A549 (cell line): ENCODE results near the gene THRAP3. TPM values are rescaled to one million over a fixed set of nuclear protein-coding genes. Genes with fewer than 3 reads are reported as not detected.

Experiments used
- ATAC-seq, 2 experiments: fragments of 200-7000 bp in 1 of 2; fragments of >200 bp in 1 of 2; cut with Nextera tagmentation in 1 of 2; cut with Tn5 transposase in 1 of 2; 3 replicates each; pipeline versions ENCODE4 v1.8.0 to v1.9.1; 2018 to 2020; ENCODE audit warnings: mild to moderate bottlenecking in 1 of 2, moderate library complexity in 1 of 2
- CTCF ChIA-PET: fragments of 300-600 bp; sonication (Branson Sonifier 250); formaldehyde crosslinking; extraction: SDS; loops from one replicate; lab custom pipeline; 2021; ENCODE audit warnings: antibody characterized with exemption, inconsistent platforms; lab: Yijun Ruan, JAX
- POLR2A ChIA-PET: fragments of 350-600 bp; formaldehyde crosslinking; extraction: SDS; loops from one replicate; lab custom pipeline; 2021; ENCODE audit warnings: antibody characterized with exemption, inconsistent platforms; lab: Yijun Ruan, JAX
- DNase-seq, 2 experiments: peaks; one replicate each; pipeline versions ENCODE4 v3.0.0 to v3.0.0-alpha.2; 2011 to 2016; ENCODE audit warnings: low read depth in 1 of 2, low spot score in 1 of 2
- FAIRE-seq: peaks from 2 replicates; lab custom pipeline; 2011; peaks lifted over from hg19 to GRCh38; lab: Jason Lieb, UNC
- H3K27ac ChIP-seq, 2 experiments: fragments of >200 bp; sonication (Bioruptor Twin); formaldehyde crosslinking; 3 replicates each; pipeline ENCODE4 v1.5.1; 2016 to 2017
- H3K4me1 ChIP-seq: fragments of >200 bp; sonication (Bioruptor Twin); formaldehyde crosslinking; 3 replicates; pipeline ENCODE4 v1.6.1; 2016
- H3K4me2 ChIP-seq: fragments of >200 bp; sonication (Bioruptor Twin); formaldehyde crosslinking; 3 replicates; pipeline ENCODE4 v1.6.1; 2016
- H3K4me3 ChIP-seq: fragments of >200 bp; sonication (Bioruptor Twin); formaldehyde crosslinking; 3 replicates; pipeline ENCODE4 v1.5.1; 2016
- H3K9me3 ChIP-seq: fragments of >200 bp; sonication (Bioruptor Twin); formaldehyde crosslinking; 3 replicates; pipeline ENCODE4 v1.6.1; 2016
- CBX2 ChIP-seq: fragments of 200-600 bp; sonication (generic); IDR thresholded peaks from 2 replicates; pipeline ENCODE4 v1.6.1; 2016; ENCODE audit warnings: low read depth, mild to moderate bottlenecking, borderline replicate concordance
- EP300 ChIP-seq, 2 experiments: fragments of >200 bp; sonication (Bioruptor Twin); formaldehyde crosslinking; IDR thresholded peaks; 2 replicates in 1 of 2; 3 replicates in 1 of 2; pipeline ENCODE4 v1.6.1; 2016 to 2017
- FOSB ChIP-seq: fragments of 250-450 bp; sonication (Bioruptor Pico); IDR thresholded peaks from 2 replicates; pipeline ENCODE4 v1.5.0; 2020; ENCODE audit warnings: mild to moderate bottlenecking, moderate library complexity
- JUN ChIP-seq, 2 experiments: fragments of >200 bp; sonication (Bioruptor Twin); formaldehyde crosslinking; IDR thresholded peaks; 2 replicates in 1 of 2; 3 replicates in 1 of 2; pipeline ENCODE4 v1.6.1; 2016 to 2017
- MAZ ChIP-seq: fragments of 150-350 bp; IDR thresholded peaks from 2 replicates; pipeline ENCODE4 v1.6.1; 2014; ENCODE audit warnings: antibody characterized with exemption, low read depth, low read length, borderline replicate concordance
- NFE2L2 ChIP-seq: fragments of 150-350 bp; conservative IDR thresholded peaks from 2 replicates; pipeline ENCODE4 v1.6.1; 2014; ENCODE audit warnings: low read length
- POLR2AphosphoS2 ChIP-seq: conservative IDR thresholded peaks from 2 replicates; pipeline ENCODE4 v1.6.1; 2012; ENCODE audit warnings: low read length, improper control_type of control experiment, inconsistent platforms
- RARB ChIP-seq: fragments of 250-450 bp; sonication (Bioruptor Pico); IDR thresholded peaks from 2 replicates; pipeline ENCODE4 v1.8.0; 2021; ENCODE audit warnings: mild to moderate bottlenecking, moderate library complexity
- SMC3 ChIP-seq: fragments of >200 bp; sonication (Bioruptor Twin); formaldehyde crosslinking; IDR thresholded peaks from 3 replicates; pipeline ENCODE4 v1.6.1; 2018; ENCODE audit warnings: inconsistent platforms
- WGBS: methylation state at CpG from one replicate; pipeline ENCODE4 v1.1.6; 2017; ENCODE audit errors: missing lambda C conversion rate; 5-methylcytosine and 5-hydroxymethylcytosine counted together
- polyA plus RNA-seq, 4 experiments: library from polyadenylated mRNA; depleted of rRNA in 3 of 4; stranded (reverse); fragments of >200 nt; fragmentation: RNase III in 1 of 4; extraction: RNeasy Plus Mini Kit Qiagen cat#74134 plus additional on column Dnase treatment in 1 of 4; gene quantifications; 2 replicates in 3 of 4; 3 replicates in 1 of 4; pipeline ENCODE4 v1.2.3, GENCODE V29; 2011 to 2017
- TF ChIP-seq, protein P1 (sequence below): fragments of >200 bp; sonication (Bioruptor Twin); formaldehyde crosslinking; IDR thresholded peaks from 3 replicates; pipeline ENCODE4 v1.6.1; 2016
- TF ChIP-seq, protein P2 (sequence below): IDR thresholded peaks from 2 replicates; pipeline ENCODE4 v1.6.1; 2012
- TF ChIP-seq, protein P3 (sequence below): fragments of 250-450 bp; sonication (Bioruptor Pico); IDR thresholded peaks from 2 replicates; pipeline ENCODE4 v1.5.0; 2021; ENCODE audit warnings: mild to moderate bottlenecking, moderate library complexity, borderline replicate concordance
- TF ChIP-seq, protein P4 (sequence below): fragments of >200 bp; sonication (Bioruptor Twin); formaldehyde crosslinking; IDR thresholded peaks from 3 replicates; pipeline ENCODE4 v1.5.1; 2016

Gene THRAP3
- polyA plus RNA-seq, 2 of the 4 experiments (the other 2 are of a cell fraction): 60.0 to 60.7 TPM

DNA sequence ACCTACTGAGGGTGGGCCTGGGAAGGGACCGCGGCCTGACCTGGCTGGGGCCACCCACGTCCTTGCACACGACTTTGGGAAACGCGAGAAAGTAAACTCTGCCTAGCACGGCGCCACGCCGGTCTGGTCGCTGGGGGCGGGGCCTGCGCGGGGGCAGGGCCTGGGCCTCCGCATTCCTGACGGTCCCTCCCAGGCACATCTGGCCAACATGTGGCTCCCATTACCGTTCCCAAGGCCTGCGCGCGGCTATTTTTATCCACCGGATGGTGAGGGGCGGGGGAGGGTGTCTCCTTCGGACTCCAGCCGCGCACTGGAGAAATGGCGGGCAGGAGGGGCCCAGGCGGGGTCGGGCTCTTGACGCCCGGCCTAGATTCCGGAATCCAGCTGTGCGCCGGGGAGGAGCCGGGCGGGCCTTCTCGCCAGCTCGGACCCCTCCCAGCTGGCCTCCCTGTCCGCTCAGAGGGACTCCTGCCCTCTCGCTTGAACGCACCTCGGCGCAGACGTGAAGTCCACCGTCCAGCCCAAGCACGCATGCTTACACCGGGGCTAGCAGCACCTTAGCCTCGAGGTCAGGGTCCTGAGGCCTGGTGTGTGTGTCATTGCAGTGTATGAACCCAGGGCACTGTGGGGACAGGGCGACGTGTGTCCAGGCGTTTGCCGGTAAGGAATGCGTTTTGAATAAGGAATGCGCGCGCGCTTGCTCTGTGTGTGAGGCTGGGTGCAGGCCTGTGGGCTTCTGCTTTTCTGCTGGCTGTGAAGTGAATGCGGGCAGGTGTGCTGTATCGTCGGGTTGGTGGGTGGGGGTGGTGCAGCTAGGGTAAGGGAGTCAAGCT, 97.1 kb downstream of the THRAP3 start:
- peak in 1 of 2 experiments; percentile 25 for DNase-seq
- WGBS: 94% methylated on average over 30 of the region's 59 CpGs
- Histone ChIP-seq H3K4me1 (peaks cover 11% of the 10 kb centered on the region; the same call in 2 of the 3 replicates), H3K4me3 (no peak overlapping the region), H3K4me2 (no peak overlapping the region), H3K9me3 (no peaks in the 10 kb centered on the region), H3K27ac (no peak overlapping the region)
- ATAC-seq: no peak
- POLR2A ChIA-PET: no interaction called here
- no peak for TF ChIP-seq RARB (CRISPR knock-in tag)
- no peak for TF ChIP-seq CBX2
- no peak for TF ChIP-seq NFE2L2
- TF ChIP-seq, protein P1, sequence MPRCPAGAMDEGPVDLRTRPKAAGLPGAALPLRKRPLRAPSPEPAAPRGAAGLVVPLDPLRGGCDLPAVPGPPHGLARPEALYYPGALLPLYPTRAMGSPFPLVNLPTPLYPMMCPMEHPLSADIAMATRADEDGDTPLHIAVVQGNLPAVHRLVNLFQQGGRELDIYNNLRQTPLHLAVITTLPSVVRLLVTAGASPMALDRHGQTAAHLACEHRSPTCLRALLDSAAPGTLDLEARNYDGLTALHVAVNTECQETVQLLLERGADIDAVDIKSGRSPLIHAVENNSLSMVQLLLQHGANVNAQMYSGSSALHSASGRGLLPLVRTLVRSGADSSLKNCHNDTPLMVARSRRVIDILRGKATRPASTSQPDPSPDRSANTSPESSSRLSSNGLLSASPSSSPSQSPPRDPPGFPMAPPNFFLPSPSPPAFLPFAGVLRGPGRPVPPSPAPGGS: no peak
- no peak for TF ChIP-seq EP300 (IDR thresholded peaks at IDR 0.05)
- TF ChIP-seq FOSB (CRISPR knock-in tag): no peak
- TF ChIP-seq, all 56 proteins: peak for 0
- no peak for FAIRE-seq
- CTCF ChIA-PET: interaction anchor here (0.6 to 1.4 kb wide), 2 partner anchors 47 to 1639 kb away, joined by 3 to 4 read pairs; no protein-coding TSS in a partner anchor

DNA sequence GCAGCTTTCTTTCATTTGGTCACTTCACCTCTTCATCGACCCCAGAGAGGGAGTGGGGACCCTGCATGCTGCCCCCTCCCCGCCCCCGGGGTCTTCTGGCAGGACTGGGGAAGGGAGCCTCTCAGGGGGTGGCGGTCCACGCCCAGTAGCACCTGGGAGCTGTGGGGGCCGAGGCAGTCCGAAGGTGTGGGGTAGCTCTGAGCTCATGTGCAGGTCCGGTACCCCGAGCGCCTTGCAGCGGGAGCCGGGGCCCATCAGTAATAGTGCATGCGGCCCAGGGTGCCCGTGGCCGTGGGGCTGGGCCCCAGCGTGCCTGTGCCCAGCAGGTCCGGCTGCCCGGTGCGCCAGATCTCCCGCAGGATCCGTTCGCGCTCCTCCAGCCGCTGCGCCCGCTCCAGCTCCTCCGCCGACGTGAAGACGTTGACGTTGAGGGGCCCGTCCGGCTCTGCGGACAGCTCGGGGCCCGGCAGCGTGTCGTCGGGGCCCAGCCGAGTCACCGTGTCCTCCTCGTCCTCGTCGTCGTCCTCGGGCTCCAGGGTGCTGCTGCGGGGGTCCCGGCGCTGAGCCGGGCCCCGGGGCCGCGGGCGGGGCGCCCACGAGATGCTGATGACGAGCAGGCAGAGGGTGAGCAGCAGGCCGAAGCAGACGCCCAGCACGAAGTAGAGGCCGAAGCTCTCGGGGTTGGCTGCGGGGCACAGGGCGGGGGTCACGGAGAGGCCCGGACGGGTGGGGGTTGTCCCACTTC, 98.0 kb downstream of the THRAP3 start:
- ChIA-PET POLR2A (no interaction called here), CTCF (interaction anchor here (1.3 to 5.0 kb wide), 2 partner anchors 21 to 173 kb away, joined by 3 to 33 read pairs; partner anchors contain the start of gene TRAPPC3)
- H3K27ac ChIP-seq: peak overlapping the region in 1 of 2 experiments; percentile 96; a peak in 2 of 6 replicates
- ATAC-seq (no peak), DNase-seq (no peak), FAIRE-seq (no peak)
- H3K4me2 ChIP-seq: peak overlapping the region; percentile 88; the same call in 2 of the 3 replicates
- 96% methylated on average over 50 of the region's 67 CpGs for WGBS
- H3K4me3 ChIP-seq: no peak overlapping the region; the same call in 2 of the 3 replicates
- H3K4me1 ChIP-seq: peaks cover 11% of the 10 kb centered on the region; the same call in 2 of the 3 replicates
- H3K9me3 ChIP-seq: no peaks in the 10 kb centered on the region
- TF ChIP-seq, protein P2, sequence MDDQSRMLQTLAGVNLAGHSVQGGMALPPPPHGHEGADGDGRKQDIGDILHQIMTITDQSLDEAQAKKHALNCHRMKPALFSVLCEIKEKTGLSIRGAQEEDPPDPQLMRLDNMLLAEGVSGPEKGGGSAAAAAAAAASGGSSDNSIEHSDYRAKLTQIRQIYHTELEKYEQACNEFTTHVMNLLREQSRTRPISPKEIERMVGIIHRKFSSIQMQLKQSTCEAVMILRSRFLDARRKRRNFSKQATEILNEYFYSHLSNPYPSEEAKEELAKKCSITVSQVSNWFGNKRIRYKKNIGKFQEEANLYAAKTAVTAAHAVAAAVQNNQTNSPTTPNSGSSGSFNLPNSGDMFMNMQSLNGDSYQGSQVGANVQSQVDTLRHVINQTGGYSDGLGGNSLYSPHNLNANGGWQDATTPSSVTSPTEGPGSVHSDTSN: no peak
- TF ChIP-seq, protein P3, sequence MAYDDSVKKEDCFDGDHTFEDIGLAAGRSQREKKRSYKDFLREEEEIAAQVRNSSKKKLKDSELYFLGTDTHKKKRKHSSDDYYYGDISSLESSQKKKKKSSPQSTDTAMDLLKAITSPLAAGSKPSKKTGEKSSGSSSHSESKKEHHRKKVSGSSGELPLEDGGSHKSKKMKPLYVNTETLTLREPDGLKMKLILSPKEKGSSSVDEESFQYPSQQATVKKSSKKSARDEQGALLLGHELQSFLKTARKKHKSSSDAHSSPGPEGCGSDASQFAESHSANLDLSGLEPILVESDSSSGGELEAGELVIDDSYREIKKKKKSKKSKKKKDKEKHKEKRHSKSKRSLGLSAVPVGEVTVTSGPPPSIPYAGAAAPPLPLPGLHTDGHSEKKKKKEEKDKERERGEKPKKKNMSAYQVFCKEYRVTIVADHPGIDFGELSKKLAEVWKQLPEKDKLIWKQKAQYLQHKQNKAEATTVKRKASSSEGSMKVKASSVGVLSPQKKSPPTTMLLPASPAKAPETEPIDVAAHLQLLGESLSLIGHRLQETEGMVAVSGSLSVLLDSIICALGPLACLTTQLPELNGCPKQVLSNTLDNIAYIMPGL (CRISPR knock-in tag): no peak
- TF ChIP-seq MAZ (no peak), JUN (IDR thresholded peaks at IDR 0.05) (no peak), SMC3 (no peak), POLR2AphosphoS2 (no peak)
- TF ChIP-seq, all 56 proteins: peak for 0

DNA sequence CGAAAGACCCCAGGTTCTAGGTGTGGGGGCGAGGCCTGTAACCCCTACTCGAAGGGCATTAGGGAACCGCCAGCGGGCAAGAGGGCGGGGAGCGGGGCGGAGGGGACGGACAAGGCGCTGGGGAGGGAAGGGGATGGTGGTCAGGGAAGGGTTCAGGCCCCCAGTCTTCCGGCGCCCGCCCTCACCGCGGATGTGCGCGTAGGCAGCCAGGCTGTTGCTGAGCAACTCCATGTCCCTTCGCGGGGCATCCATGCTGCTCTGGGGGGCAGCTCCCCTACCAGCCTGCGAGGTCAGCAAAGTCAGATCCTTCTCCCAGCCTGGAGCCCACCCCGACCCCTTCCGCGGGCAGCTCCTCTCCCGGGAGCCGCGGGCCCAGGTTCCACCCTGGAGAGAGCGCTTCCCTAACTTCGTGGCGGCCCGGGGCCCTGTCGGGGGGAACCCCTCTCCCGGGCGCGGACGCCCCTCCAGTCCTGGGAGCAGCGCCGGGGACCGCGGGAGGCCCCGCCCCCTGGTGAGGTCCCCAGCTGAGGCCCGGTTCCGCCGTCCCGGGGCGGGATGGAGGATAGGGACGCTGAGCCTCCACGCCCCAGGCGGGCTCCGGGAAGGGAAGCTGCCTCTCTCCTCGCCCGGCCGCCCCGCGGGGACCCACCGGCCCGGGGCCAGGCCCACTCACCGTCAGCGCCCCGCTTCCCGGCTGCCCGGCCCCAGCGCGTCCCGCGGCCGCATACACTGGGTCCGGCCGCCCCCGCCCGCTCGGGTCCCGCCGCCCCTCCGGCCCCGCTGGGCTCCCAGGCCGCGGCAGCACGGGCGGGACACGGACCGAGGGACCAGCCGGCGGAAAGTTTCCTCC, 98.8 kb downstream of the THRAP3 start:
- peak overlapping the region; percentile 76 to 96 for H3K27ac ChIP-seq

More for the DNA sequence above, 98.8 kb downstream of the THRAP3 start:
- TF ChIP-seq EP300 (IDR thresholded peaks at IDR 0.05): no peak
- TF ChIP-seq, protein P4, sequence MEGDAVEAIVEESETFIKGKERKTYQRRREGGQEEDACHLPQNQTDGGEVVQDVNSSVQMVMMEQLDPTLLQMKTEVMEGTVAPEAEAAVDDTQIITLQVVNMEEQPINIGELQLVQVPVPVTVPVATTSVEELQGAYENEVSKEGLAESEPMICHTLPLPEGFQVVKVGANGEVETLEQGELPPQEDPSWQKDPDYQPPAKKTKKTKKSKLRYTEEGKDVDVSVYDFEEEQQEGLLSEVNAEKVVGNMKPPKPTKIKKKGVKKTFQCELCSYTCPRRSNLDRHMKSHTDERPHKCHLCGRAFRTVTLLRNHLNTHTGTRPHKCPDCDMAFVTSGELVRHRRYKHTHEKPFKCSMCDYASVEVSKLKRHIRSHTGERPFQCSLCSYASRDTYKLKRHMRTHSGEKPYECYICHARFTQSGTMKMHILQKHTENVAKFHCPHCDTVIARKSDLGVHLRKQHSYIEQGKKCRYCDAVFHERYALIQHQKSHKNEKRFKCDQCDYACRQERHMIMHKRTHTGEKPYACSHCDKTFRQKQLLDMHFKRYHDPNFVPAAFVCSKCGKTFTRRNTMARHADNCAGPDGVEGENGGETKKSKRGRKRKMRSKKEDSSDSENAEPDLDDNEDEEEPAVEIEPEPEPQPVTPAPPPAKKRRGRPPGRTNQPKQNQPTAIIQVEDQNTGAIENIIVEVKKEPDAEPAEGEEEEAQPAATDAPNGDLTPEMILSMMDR: no peak
- TF ChIP-seq JUN (IDR thresholded peaks at IDR 0.05): peak in 1 of 2 experiments; percentile 22; a peak in 1 of 5 replicates
- Histone ChIP-seq H3K9me3 (no peaks in the 10 kb centered on the region), H3K4me3 (peak overlapping the region; percentile 79), H3K4me2 (peak overlapping the region; percentile 88), H3K4me1 (peaks cover 11% of the 10 kb centered on the region; the same call in 2 of the 3 replicates)
- ATAC-seq (peak; percentile 61 to 64), DNase-seq (no peak), FAIRE-seq (no peak)
- ChIA-PET POLR2A (no interaction called here), CTCF (interaction anchor here (1.3 to 5.0 kb wide), 3 partner anchors 16 to 174 kb away, joined by 3 to 33 read pairs (median 5); partner anchors contain the start of gene TRAPPC3)
- 79% methylated on average over 18 of the region's 83 CpGs for WGBS
